Dendritic cell treated with granulocyte-macrophage colony-stimulating factor and Interleukin-4, amounts not matched to agents 40 ng/mL and 50 ng/mL, for 4 days (primary cell): ENCODE measurements around the gene FTHL17.

Experiments used
- H3K27ac Mint-ChIP-seq: one replicate; pipeline ENCODE4 v1.8.0; 2022; ENCODE audit warnings: mild to moderate bottlenecking, mixed read lengths
- H3K27me3 Mint-ChIP-seq: one replicate; pipeline ENCODE4 v1.8.0; 2022; ENCODE audit warnings: mild to moderate bottlenecking, mixed read lengths
- H3K36me3 Mint-ChIP-seq: one replicate; pipeline ENCODE4 v1.8.0; 2022; ENCODE audit warnings: low read depth, mixed read lengths
- H3K4me1 Mint-ChIP-seq: one replicate; pipeline ENCODE4 v1.8.0; 2022; ENCODE audit warnings: low read depth, mixed read lengths
- H3K4me3 Mint-ChIP-seq: one replicate; pipeline ENCODE4 v1.8.0; 2022; ENCODE audit warnings: mild to moderate bottlenecking, moderate library complexity, mixed read lengths
- H3K9me3 Mint-ChIP-seq: one replicate; pipeline ENCODE4 v1.8.0; 2022; ENCODE audit warnings: mixed read lengths
- intact Hi-C: fragments of 100-400 bp; cut with micrococcal nuclease; formaldehyde crosslinking; loops from one replicate; pipeline ENCODE4 v1.15.0; 2022

FTHL17 gene

GRCh38 chrX:31070057-31070468, 1.8 kb downstream of the FTHL17 start:
- Mint-ChIP-seq H3K27me3 (no peaks in the 10 kb centered on the region), H3K27ac (no peak overlapping the region), H3K4me1 (no peaks in the 10 kb centered on the region), H3K9me3 (peaks cover 14% of the 10 kb centered on the region), H3K36me3 (no peaks in the 10 kb centered on the region), H3K4me3 (no peak overlapping the region)
- intact Hi-C loops = no loop called here

- no peaks in the 10 kb centered on the region for H3K27me3 Mint-ChIP-seq
- intact Hi-C loops = no loop called here
- H3K36me3 Mint-ChIP-seq = no peaks in the 10 kb centered on the region
- H3K4me1 Mint-ChIP-seq = no peaks in the 10 kb centered on the region
- no peak overlapping the region for H3K27ac Mint-ChIP-seq
- no peak overlapping the region for H3K4me3 Mint-ChIP-seq
- H3K9me3 Mint-ChIP-seq = no peaks in the 10 kb centered on the region
These were observed 8.7 kb downstream of the FTHL17 start for GRCh38 chrX:31063114-31063513.

DNA sequence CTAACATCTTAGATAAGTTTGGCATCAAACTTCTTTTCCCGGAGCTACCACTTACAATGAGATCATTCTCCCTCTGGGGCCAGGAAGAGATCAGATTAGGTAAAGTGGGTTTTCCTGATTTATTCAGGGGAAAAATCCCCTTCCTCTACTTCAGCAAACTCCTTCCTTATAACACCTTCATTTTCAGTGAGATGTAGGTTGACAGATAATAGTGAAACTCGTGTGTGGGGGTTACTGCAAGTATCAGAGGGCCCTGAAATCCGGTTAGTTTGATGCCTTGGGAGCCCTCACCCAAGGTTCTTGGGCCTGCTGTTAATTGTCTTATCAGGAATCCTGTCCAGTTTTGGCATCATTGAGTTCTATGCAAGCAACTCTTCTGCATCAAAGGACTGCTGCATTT, 10.8 kb downstream of the FTHL17 start:
- intact Hi-C loops = no loop called here

DNA sequence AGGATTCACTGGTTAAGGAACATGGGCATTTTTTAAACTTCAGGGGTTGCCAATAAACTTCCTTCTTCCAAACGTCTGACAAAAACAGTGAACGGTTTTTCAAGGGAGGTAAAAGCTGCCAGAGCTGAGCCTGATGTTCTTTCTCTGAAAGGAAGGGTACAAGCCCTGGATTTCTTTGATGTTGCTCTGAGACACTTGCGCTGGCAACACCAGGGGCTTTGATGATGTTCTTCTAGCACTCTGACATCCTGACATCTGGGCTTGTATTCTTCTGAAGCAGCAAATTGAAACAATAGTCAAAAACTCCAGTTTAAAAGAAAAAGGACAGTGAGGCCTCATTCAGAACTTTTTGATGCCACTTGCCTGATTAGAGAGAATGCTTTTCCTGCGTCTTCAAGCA, 11.8 kb downstream of the FTHL17 start:
- Mint-ChIP-seq H3K9me3 (no peaks in the 10 kb centered on the region), H3K27me3 (no peaks in the 10 kb centered on the region), H3K4me3 (no peak overlapping the region), H3K27ac (no peak overlapping the region), H3K4me1 (no peaks in the 10 kb centered on the region), H3K36me3 (no peaks in the 10 kb centered on the region)
- intact Hi-C loops = no loop called here

More for the DNA sequence above, 10.8 kb downstream of the FTHL17 start:
- no peak overlapping the region for H3K4me3 Mint-ChIP-seq
- H3K27ac Mint-ChIP-seq = no peak overlapping the region
- H3K9me3 Mint-ChIP-seq = no peaks in the 10 kb centered on the region
- H3K4me1 Mint-ChIP-seq = no peaks in the 10 kb centered on the region
- no peaks in the 10 kb centered on the region for H3K27me3 Mint-ChIP-seq
- no peaks in the 10 kb centered on the region for H3K36me3 Mint-ChIP-seq

DNA sequence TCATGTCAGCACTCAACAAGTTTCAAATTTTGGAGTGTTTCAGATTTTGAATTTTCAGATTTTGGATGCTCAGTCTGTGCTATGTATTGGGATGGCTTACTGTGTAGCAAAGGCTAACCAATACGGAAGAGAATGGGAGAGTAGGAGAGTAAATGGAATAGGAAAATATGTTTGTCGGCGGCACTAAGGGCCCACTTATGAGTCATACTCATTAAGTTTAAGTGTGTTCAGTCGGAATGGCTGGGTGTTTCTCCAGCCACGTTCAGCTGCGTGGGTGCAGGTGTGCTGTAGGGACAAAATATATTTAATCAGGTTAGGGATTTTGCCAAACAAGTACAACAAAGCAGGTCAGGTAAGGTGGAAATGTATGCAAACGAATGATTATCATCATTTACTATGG, 13.6 kb downstream of the FTHL17 start:
- H3K4me3 Mint-ChIP-seq = no peak overlapping the region
- no peaks in the 10 kb centered on the region for H3K9me3 Mint-ChIP-seq
- H3K27ac Mint-ChIP-seq = no peak overlapping the region
- H3K36me3 Mint-ChIP-seq = no peaks in the 10 kb centered on the region
- no peaks in the 10 kb centered on the region for H3K27me3 Mint-ChIP-seq
- H3K4me1 Mint-ChIP-seq = no peaks in the 10 kb centered on the region
- intact Hi-C loops = no loop called here

DNA sequence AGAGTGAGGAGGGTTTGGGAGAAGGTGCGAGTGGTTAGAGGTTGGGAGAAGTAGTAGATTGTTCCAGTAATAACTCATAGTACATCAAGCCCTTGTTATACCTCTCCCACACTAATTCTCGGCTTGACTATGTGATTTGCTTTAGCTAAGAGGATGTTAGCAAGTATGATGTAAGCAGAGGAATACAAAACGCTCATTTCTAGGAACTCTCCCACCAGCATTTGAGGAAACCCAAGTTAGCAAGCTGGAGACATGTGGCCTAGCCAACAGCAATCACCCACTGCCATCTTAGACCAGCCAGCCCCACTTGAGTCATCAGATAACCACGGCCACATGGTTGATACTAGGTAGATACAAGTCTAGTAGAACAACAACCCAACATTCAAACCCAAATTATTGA, 14.2 kb downstream of the FTHL17 start:
- H3K9me3 Mint-ChIP-seq = no peaks in the 10 kb centered on the region
- no peaks in the 10 kb centered on the region for H3K4me1 Mint-ChIP-seq
- no peaks in the 10 kb centered on the region for H3K36me3 Mint-ChIP-seq
- no peak overlapping the region for H3K4me3 Mint-ChIP-seq
- no peaks in the 10 kb centered on the region for H3K27me3 Mint-ChIP-seq
- intact Hi-C loops = no loop called here
- no peak overlapping the region for H3K27ac Mint-ChIP-seq

DNA sequence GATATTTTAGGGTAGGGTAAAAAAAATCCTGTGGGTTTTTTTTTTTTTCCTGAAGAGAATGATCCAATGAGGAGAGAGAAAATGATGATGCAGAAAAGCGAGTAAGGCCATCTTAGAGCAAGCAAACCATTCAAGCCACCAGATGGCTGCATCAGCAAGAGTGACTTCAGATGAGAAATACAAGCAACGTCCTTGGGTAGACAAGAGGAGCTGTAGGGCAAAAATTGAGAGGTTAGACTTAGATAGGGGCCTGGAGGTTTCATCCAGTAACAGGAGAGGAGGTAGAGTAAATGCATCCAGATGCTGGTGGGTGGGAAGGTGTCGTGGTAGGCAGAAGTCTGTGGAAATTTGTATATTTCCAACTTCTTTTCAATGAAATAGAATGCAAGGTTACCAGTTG, 14.6 kb downstream of the FTHL17 start:
- intact Hi-C loops = no loop called here
- Mint-ChIP-seq H3K27me3 (no peaks in the 10 kb centered on the region), H3K27ac (no peak overlapping the region), H3K9me3 (no peaks in the 10 kb centered on the region), H3K36me3 (no peaks in the 10 kb centered on the region), H3K4me1 (no peaks in the 10 kb centered on the region), H3K4me3 (no peak overlapping the region)

- H3K27ac Mint-ChIP-seq = no peak overlapping the region
- intact Hi-C loops = no loop called here
These were observed 18.2 kb downstream of the FTHL17 start for GRCh38 chrX:31053621-31054020.

DNA sequence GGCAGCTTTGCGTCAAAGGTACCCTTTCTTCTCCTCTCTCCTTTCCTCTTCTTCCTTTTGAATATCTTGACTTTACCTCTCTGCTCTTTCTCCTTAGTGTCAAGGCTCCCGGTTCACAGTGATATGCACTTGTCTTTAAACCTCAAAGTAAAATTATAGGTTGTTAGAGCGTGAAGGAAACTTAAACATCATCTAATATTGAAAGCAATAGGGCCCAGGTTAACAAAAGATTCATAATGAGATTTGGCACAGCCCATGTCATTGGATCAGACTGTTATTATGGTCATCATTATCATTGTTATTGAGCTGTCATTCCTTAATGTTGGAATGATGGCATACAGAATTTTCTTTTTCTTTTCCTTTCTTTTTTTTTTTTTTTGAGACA, 32.5 kb downstream of the FTHL17 start:
- H3K9me3 Mint-ChIP-seq = no peaks in the 10 kb centered on the region
- no peak overlapping the region for H3K27ac Mint-ChIP-seq
- no peaks in the 10 kb centered on the region for H3K36me3 Mint-ChIP-seq
- intact Hi-C loops = loop anchor here (1.0 to 5.0 kb wide), 4 partner anchors 178 to 619 kb away; no protein-coding TSS in a partner anchor
- H3K27me3 Mint-ChIP-seq = peaks cover 2% of the 10 kb centered on the region
- no peak overlapping the region for H3K4me3 Mint-ChIP-seq
- peaks cover 10% of the 10 kb centered on the region for H3K4me1 Mint-ChIP-seq

More at GRCh38 chrX:31053621-31054020, 18.2 kb downstream of the FTHL17 start:
- H3K4me1 Mint-ChIP-seq = no peaks in the 10 kb centered on the region
- no peaks in the 10 kb centered on the region for H3K36me3 Mint-ChIP-seq
- H3K9me3 Mint-ChIP-seq = no peaks in the 10 kb centered on the region
- no peak overlapping the region for H3K4me3 Mint-ChIP-seq
- H3K27me3 Mint-ChIP-seq = no peaks in the 10 kb centered on the region

GRCh38 chrX:31038575-31039326, 33.1 kb downstream of the FTHL17 start:
- Mint-ChIP-seq H3K9me3 (no peaks in the 10 kb centered on the region), H3K4me3 (peak overlapping the region; percentile 55), H3K4me1 (peaks cover 10% of the 10 kb centered on the region), H3K36me3 (no peaks in the 10 kb centered on the region), H3K27me3 (peaks cover 2% of the 10 kb centered on the region), H3K27ac (peak overlapping the region; percentile 83)
- intact Hi-C loops = loop anchor here (1.0 to 5.0 kb wide), 4 partner anchors 179 to 620 kb away; no protein-coding TSS in a partner anchor

- intact Hi-C loops = loop anchor here (1.0 to 5.0 kb wide), 3 partner anchors 180 to 300 kb away; no protein-coding TSS in a partner anchor
- peaks cover 4% of the 10 kb centered on the region for H3K27me3 Mint-ChIP-seq
These were observed 34.9 kb downstream of the FTHL17 start for GRCh38 chrX:31036895-31037294.

GRCh38 chrX:31027351-31027750, 44.5 kb downstream of the FTHL17 start:
- Mint-ChIP-seq H3K36me3 (no peaks in the 10 kb centered on the region), H3K9me3 (no peaks in the 10 kb centered on the region), H3K4me3 (no peak overlapping the region), H3K27me3 (peaks cover 2% of the 10 kb centered on the region), H3K27ac (no peak overlapping the region), H3K4me1 (no peaks in the 10 kb centered on the region)
- intact Hi-C loops = no loop called here

More at GRCh38 chrX:31036895-31037294, 34.9 kb downstream of the FTHL17 start:
- Mint-ChIP-seq H3K4me1 (peaks cover 10% of the 10 kb centered on the region), H3K27ac (no peak overlapping the region), H3K9me3 (no peaks in the 10 kb centered on the region), H3K4me3 (no peak overlapping the region), H3K36me3 (no peaks in the 10 kb centered on the region)

- Mint-ChIP-seq H3K4me1 (no peaks in the 10 kb centered on the region), H3K9me3 (no peaks in the 10 kb centered on the region), H3K27ac (no peak overlapping the region), H3K36me3 (no peaks in the 10 kb centered on the region), H3K27me3 (no peaks in the 10 kb centered on the region), H3K4me3 (no peak overlapping the region)
- intact Hi-C loops = no loop called here
These were observed 47.0 kb downstream of the FTHL17 start for GRCh38 chrX:31024866-31025265.

- no peaks in the 10 kb centered on the region for H3K36me3 Mint-ChIP-seq
- no peaks in the 10 kb centered on the region for H3K9me3 Mint-ChIP-seq
- intact Hi-C loops = no loop called here
- H3K27me3 Mint-ChIP-seq = no peaks in the 10 kb centered on the region
- no peaks in the 10 kb centered on the region for H3K4me1 Mint-ChIP-seq
- H3K27ac Mint-ChIP-seq = no peak overlapping the region
- H3K4me3 Mint-ChIP-seq = no peak overlapping the region
These were observed 50.3 kb downstream of the FTHL17 start for GRCh38 chrX:31021537-31021936.
